NCI-H2081 treated with DMSO at 0.1 percent for 48 hours (cell line): ENCODE results near the gene GGT6.

ENCODE experiments used
- DNase-seq: peaks from one replicate; lab custom pipeline; 2025; lab: John Stamatoyannopoulos, UW

Gene GGT6

DNA sequence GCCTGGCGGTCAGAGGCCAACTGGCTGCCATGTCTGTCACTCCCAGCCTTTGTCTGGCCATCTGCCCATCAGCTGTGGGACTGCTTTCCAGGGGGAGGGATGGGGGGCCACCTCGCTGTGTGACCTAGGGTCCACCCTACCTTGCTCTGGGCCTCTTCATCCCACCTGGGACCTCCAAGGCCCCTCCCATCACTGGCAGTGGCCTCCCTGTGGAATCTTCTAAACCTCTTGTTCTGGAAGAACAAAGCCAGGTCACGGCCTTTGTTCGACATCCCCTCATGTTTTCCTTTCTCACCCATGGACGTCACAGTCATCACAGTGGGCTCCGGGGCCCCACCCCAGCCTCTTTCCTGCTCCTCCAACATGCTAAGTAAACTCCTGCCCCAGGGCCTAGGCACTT is 37.7 kb downstream of the GGT6 start:
- DNase-seq = no peak

DNA sequence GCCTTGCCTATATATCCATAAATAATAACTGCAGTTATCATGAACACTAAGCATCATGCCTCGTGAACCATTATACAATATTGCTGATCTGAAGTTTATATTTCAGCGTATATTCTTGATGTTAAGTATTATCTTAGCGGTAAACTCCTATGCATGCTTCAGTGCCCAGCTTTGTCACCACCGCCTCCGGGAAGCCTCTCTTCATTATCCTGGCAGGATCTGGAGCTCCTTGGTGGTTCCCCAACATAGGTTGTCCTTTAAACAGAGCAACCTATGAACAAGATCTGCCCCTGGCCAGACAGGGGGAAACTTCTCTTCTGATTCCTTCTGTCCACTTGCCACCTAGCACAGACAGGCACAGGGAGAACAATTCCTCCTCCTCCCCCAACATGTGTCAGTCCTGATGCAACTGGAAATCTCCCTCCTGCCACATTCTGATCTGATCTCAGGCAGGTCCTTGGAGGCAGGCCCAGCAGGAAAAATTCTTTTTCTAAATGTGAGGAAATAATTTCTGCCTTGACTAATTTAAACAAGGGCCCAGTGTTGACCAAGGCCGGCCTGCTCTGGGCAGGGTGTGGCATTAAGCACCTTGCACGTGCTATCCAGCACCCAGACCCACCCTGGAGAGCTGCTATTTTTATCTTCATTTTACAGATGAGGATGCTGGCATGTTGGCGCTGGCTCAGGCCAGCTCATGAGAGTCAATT is 39.3 kb downstream of the GGT6 start:
- DNase-seq = no peak

DNA sequence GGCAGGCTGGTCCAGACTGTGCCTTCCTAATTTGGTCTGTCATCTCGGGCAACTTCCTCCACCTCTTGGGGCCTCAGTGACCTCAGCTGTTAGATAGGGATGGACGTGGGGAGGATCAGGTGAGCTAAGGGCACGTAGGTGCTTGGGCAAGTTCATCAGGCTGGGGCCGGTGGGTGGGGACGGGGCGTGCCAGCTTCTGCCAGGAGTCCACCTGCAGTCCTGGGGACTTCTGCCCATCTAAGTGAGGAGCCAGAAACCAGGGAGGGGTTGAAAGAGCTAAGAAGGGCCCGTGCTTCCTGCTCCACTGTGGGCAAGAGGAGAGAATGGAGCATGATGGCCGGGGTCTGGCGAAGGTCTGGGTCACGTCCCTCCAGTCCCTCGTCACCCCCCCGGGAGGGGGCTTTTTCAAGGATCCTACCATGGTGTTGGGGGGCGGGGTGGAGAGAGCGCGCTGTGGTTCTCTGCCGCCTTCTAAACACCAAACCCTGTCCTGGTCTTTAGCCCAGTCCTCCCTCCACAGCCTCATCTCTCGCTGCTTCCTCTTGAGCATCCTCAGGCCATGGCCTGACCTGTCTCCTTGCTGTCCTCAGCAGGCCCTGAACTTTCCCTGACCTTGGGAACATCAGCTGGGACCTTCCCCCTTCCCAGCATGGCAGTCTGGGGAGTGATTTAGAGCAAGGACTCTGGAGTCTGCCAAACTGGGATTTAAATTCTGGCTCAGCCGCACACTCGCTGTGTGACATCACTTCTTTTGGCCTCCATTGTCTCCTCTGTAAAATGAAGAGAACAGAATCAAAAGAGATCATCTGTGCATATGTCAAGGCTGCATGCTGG is 40.1 kb downstream of the GGT6 start:
- DNase-seq = no peak

DNA sequence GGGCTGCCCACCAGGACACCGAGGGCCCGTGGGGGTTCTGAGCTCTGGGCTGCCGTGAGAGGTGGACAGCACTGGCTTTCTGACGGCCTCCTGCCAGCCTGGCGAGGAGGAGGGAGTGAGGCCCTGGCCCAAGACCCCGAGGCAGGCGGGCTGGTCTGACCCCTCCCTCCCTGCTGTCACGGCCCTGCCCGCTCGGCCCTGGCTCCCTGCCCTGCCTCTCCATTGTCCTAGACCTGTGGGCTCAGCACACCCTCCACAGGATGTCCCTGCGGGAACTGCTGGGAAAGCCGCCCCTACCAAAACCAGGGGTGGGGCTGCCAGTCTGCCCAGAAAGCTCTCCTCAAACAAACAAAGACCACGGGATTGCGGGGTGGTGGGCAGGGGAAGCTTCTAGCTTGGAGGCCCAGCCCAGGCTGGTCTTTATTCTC is 41.0 kb downstream of the GGT6 start:
- no peak for DNase-seq

DNA sequence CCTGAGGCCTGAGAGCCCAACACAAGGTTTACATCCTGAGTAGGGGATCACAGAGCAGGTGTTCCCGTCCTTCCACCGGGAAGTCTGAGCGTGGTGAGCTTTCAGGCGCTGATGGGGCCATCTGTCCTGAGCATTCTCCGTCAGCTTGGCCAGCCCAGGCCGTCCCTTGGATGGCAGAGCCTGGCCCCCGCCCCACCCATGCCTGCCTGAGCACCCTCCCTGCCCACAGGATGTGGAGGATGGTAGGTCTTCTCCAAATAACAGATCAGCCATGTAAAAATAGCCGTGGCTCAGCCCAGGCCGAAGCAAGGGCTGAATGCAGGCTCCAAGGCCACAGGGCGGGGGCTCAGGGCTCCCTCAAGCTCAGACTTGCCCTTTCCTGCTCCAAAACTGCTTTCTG is 41.5 kb downstream of the GGT6 start:
- no peak for DNase-seq

DNA sequence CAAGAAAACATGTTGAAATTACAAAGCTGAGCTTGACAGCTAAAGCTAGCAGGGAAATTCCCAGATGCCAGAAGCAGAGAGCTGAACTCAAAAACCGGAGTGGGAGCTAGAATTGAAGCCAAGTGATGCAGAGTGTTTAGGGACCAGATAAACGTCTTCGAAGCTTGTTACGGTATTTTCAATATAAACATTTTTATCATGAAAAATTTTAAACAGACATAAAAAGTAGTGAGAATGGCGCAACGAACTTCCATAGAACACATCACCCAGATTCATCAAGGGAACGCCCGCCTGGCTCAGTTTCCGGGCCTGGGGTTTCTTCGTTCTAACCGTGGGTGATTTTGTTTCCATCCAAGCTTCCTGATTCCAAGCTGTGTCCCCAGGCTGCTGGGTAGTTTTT is 43.6 kb downstream of the GGT6 start:
- DNase-seq = no peak

DNA sequence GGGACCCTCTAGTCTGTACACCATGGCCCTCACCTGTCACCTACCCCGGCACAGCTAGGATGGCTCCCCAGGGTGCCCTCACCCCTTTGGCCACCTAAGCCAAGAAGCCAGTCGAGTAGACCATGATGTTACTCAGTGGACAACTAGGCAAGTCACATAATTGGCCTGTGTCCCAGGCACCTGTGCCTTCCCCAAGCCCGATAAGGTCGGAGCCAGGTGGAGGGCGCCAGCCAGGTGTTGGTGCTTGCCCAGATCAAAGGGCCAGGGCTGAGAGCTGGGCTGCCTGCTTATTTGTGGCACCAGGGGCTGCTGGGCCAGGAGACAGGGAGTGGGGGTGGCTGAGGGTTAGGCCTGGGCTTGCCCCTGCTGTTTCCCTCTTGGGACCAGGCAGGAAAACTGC is 44.9 kb downstream of the GGT6 start:
- no peak for DNase-seq

DNA sequence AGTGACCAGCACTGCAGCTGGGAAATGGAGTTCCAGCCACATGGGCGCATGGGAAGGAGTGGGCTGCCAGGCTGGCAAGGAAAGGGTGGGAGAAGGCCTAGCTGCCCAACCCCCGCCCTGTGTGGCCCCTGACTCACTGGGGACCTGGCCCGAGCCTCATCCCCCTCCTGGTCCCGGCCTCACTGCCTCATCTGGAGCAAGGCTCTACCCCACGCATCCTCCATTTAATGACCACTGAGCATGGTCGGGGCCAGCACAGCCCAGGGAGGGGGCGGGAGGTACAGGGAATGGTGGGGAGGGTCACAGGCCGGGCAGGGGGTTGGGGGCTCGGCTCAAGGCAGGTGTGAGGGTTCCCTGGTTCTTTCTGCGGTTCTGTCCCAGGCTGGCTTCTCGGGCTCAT is 45.6 kb downstream of the GGT6 start:
- no peak for DNase-seq

DNA sequence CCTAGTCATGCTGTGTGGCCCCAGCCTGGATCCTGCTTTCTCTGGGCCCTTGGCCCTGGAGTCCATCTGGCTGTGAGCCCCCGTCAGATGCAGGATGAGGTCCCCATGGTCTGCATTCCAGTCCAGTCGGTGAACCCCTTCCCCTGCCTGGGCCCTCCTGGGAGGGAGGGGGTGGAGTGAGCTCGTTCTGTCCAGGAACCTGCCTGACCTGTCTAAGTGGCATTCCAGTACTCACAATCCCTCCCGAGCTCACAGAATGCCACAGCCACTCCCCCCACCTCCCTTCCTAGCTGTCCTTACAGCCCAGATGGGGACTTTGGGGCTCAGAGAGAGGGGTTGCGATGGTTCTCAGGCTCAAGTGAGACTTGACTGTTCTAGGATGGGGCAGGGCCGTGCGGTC is 46.2 kb downstream of the GGT6 start:
- no peak for DNase-seq

DNA sequence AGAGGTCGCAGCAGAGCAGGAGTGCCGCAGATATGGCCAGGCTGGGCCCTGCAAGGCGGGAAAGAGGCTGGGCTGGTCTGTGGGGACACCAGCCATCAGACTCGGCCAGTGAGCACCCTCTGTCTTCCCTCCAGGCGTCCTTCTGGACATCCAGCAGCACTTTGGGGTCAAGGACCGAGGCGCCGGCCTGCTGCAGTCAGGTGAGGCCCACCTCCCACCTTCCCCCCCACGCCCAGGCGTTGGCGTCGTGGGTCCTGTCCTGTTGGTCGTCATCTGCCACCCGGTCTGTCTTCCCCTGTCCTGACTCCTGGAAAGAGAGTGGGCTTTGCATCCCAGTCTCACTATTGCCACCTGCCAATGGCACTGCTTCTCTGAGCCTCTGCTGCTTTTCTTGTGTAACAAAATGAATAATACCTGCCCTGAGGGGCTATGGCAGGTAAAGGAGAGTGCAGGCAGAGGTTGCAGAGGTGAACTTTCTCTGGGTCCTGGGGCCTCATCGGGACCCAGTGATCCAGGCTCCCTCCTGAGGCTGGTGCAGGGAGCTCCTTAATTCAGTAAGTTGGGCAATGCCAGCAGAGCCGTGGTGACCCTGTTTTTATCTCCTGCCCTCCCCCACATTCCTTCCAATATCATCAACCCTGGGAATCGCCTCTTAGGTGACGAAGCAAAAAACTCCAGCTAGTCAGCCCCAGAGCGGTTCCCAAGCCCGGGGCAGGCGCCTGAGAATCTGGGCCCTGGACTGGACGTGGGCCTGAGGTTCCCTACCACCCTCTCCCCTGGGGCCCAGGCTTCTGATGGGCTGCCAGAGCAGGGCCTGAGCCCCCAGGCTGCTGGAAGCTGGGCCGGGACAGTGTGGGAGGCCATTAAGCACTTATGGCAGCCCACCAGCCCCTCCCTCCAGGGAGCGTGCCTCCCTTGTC is 47.0 kb downstream of the GGT6 start:
- DNase-seq = no peak

DNA sequence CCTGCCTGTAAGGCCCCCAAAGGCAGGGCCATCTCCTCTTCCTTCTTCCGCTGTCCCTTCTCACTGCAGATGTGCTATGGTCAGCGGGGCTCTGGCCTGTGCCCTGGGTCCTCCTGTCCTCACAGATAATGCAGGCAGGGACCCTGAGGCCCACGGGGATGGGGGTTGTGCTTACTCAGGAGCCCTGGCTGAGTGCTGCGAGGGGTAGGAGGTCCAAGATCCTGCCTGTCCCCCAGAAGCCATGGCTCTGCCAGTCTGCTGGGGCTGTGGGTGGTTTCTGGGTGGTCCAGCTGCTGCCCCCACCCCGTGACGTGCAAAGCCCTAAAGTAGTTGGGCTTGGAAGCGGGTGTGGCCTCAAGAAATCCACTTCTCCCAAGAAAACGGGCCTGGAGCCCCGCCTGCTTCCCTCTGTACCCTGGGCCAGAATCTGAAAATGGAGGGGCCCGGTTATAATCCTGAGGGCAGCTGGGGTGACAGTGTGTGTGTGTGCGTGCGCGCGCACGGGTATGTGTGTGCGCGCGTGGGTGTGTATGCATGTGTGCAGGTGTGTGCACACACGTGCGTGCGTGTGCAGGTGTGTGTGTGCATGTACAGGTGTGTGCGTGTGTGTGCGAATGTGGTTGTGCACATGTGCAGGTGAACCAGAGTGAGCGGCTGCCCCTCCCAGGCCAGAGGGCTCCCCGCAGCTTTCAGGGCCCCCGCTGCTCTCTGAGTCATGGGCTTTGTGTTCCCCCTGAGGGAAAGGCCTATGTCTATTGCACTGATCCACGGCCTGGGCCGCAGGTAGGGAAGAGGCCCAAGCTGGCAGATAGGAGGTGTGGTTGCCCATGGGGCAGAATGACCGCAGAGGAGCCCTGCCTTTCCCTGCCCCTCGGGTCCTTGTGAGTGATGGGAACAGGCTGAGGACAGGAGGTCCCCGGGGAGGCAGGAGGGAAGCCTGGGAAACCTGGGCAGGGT is 47.9 kb downstream of the GGT6 start:
- DNase-seq = no peak

DNA sequence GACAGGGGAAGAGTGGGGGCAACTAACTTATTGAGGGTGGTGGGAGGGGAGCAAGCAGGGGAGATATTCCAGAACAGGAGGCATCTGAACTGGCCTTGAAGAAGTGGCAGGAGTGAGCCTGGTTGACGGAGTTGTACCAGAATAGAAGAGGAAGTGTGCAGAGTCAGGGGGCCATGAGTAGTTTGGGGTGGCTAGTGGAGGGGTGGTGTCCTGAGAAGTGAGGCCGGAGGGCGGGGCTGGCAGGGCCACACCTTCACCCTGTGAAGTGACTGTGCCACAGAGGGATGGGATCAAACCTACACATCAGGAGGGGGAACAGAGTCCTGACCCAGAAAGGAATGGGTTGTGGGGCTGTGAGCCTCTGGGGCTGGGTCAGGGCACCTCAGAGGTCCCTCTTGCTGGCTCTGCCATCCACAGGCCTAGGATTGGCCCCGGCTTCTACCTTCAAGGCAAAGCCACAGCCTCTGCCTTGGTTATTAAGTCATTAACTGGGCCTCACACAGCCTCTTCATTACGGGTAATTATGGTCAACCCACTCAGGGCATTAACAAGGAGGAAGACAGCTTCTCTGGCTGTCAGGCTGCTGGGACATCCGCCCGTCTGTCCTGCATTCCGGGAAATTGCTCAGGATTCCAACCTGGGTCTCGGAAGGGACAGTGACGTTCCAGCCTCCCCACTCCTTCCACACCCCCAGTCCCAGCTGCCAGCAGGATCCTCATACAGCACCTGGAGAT is 49.0 kb downstream of the GGT6 start:
- DNase-seq = no peak

DNA sequence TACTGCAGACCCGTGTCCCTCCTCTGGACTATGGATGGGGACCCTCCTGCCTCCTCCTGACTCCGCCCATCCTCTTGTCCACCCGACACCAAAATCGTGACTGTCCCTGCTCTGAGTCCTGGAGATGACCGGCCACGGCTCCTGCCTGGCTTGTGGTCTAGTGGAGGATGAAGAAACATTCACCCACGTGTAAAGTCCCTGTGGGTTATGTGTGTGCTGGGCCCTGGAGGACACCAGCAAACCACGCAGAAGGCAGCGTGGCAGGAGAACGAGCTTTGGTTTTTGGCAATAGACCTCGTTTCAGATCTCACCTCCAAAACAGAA is 49.8 kb downstream of the GGT6 start:
- no peak for DNase-seq

DNA sequence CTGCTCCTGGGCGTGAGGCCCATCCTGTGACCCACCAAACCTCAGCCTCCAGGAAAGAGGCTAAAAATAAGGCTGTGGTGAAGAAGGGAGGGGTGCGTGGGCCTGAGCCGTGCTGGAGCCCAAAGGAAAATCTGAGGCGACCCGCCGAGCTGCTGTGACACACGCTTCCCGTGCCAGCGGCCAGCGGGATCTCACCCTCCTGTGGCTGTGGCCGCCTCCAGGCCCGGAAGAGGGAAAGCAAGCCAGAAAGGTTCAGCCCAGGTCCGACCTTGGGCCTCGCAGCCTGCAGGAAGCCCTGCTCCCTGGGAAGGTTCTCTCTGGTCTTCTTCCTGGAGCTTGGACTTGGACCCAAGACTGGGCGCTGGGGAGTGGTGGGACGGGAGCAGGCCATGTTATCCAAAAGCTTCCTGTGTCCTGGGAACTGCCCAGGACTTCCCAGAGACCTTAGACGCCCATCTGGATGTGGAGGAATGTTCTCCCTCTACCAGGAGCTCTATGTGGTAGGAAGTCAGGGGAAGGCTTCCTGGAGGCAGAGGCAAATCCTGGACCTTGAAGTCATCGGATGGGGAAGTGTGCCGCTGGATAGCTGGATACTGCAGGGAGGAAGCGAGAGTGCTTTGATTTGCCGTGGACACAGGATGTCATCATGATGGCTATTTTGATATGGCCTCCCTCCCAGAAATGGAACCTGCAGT is 50.3 kb downstream of the GGT6 start:
- no peak for DNase-seq

DNA sequence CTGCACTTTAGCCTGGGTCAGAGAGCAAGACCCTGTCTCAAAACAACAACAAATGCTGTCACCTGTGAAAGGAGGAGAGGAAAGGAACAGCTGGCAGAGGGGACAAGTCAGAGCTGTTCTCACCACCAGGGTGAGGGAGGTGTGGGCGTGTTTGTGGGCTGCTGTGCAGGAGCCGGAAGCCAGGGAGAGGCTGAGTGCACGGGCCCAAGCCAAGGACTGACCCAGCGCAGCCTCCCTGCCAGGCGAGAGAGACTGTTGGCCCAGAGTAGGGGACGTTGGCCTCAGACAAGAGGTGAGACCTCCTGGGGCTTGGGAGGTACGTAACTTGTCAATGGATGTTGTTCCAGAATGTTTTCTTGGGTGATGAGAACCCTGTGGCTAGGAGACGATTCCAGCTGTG is 51.0 kb downstream of the GGT6 start:
- no peak for DNase-seq

DNA sequence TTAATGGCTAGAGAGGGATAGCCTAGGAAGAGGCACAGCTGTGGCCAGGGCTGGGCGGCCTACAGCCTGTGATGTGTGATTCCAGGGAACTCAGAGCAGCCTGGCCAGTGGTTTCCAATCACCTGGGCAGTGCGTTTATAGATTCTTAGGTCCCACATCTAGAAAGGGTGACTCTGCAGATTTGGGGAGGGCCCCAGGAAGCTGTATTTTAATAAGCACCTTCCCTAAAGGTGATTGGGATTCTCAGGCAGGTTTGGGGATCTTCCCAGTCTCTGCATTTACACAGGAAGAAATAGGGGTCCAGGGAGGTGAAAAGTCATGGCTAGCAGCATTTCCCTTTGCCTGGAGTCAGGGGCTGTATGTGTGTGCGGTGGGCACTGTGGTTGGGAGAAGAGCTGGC is 52.2 kb downstream of the GGT6 start:
- no peak for DNase-seq

DNA sequence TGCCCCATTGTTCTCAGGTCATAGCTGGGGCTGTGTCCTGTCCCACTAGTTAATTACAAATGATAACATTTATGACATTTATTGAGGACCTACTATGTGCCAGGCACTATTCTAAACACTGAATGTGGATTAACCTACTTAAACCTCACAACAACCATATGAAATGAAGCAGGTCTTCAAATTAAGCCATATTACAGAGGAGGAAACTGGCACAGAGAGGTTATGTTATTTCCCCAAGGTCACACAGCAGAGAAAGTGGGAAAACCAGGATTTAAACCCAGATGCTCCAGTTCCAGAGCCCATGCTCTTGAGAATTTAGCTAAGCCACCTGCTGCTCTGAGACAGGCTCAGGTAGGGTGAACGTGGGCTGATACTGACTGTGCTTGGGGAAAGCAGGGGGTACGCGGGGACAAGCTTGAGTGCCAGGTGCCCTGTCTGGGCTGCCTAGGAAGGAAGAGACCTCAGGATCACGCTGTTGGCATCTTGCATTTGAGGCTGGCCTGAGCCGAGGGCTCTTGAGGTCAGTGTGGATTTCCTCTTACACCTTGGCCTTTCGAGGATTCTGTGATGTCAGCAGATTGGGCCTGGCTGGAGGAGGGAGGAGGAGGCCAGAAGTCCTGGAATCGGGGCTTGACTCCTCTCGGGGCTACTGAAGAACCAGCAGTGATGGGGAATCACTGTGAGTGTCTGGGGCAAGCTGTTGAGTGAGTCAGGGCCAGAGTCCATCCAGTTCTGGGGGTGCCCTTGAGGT is 52.8 kb downstream of the GGT6 start:
- no peak for DNase-seq
